ENCODE data around the gene NOS1AP. TPM values are rescaled to one million over a fixed set of nuclear protein-coding genes. Genes with fewer than 3 reads are reported as not detected.

NOS1AP gene
- total RNA-seq, 2 donors from 2014 or later = 1.8 to 2.8 TPM

DNA sequence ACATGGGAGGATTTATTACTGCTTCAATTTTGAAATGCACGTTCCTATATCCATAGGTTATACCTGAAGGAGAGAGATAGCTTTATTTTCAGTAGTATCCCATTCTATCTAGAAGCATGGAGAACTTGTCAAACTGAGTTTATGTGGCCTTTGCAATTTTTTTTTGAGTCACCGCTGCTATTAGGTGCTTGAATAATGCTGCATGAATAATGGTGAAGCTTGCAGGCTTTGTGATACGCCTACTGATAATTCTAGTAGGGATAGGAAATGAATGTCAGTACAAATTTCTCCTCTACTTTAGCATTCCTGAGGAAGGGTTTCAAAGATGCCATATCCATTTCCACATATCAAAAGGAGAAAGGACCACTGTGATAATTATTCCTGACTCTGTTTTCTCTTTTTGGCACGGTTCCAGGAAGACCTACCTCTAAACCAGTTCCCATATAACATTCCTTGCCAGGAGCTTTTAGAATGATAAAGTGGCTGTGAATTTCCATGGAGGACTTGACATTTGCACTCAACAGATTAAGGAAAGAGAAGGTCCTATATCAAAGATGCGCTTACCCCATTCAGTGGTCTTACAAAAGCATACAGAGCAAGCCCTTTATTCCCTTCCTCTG lies 223.7 kb downstream of the NOS1AP start:
- DNase-seq (no peak), ATAC-seq (no peak)
- intact Hi-C loops (cut with DNase I) = no loop called here

- intact Hi-C loops (cut with DNase I) = no loop called here
- DNase-seq (no peak), ATAC-seq (no peak)
These were observed 224.5 kb downstream of the NOS1AP start for GRCh38 chr1:162294015-162294414.

- intact Hi-C loops (cut with DNase I) = no loop called here
- no peak for ATAC-seq
- DNase-seq = no peak
These were observed 227.7 kb downstream of the NOS1AP start for GRCh38 chr1:162297208-162297607.

DNA sequence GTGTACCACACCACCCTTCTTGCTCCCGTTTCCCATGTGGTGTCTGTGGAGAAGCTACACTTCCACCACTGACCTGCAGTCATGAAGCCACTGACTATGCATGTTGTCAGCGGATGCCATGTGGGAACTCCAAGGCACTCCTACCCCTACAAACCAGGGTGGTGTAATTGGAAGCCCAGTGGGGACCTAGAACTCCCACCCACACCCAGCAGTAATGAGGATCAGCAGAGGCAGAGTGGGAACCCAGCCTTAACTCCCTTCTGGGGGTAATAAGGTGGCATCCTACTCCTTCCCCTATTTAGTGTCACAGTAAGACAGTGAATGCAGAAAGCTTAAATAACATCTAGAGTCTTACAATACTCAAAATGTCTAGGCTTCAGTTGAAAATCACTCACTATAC lies 228.8 kb downstream of the NOS1AP start:
- intact Hi-C loops (cut with DNase I) = no loop called here
- ATAC-seq = no peak
- no peak for DNase-seq

DNA sequence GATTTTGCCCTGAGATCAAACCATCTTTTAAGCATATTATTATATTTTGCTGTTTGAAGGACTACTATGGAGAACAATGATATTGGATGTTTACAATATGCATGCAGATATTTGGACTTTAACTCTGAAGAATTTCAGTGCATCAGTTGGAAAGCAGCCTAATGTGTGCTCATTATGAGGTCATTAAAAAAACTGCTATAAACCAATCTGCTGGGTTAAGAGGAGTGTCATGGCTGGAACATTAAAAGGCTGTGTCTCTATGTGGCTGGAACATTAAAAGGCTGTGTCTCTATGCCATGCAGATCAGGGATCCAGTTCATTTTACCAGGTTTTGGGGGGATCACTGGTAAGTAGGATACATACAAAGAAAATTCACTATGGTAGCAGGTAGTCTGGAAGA lies 229.5 kb downstream of the NOS1AP start:
- intact Hi-C loops (cut with DNase I) = no loop called here
- ATAC-seq (no peak), DNase-seq (no peak)

- DNase-seq (no peak), ATAC-seq (no peak)
- intact Hi-C loops (cut with DNase I) = no loop called here
These were observed 230.8 kb downstream of the NOS1AP start for GRCh38 chr1:162300057-162300917.

DNA sequence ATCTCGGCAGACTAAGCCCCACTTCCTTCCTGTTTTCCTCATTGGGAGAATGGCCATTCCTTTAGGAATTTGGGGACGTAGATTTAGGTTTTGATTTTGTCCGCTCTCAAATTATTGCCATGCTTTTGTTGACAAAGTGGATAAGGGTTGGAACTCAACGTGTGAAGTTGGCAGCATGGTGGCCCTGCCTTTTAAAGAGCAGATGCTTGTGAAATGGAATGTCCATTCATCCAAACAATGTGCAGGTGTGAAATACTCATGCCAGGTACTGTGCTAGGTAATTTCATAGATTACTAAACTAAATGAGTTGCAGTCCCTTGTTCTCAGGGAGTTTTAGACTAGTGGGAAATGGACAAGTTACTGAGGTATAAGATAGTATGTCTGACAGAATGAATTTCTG lies 232.2 kb downstream of the NOS1AP start:
- no peak for ATAC-seq
- no peak for DNase-seq
- intact Hi-C loops (cut with DNase I) = no loop called here

- DNase-seq = no peak
- no peak for ATAC-seq
- intact Hi-C loops (cut with DNase I) = no loop called here
These were observed 233.0 kb downstream of the NOS1AP start for GRCh38 chr1:162302306-162303003.

GRCh38 chr1:162303004-162303344 lies 233.5 kb downstream of the NOS1AP start:
- DNase-seq (no peak), ATAC-seq (no peak)
- intact Hi-C loops (cut with DNase I) = no loop called here

- intact Hi-C loops (cut with DNase I) = no loop called here
- ATAC-seq = no peak
- DNase-seq = no peak
These were observed 235.2 kb downstream of the NOS1AP start for GRCh38 chr1:162304736-162305135.

DNA sequence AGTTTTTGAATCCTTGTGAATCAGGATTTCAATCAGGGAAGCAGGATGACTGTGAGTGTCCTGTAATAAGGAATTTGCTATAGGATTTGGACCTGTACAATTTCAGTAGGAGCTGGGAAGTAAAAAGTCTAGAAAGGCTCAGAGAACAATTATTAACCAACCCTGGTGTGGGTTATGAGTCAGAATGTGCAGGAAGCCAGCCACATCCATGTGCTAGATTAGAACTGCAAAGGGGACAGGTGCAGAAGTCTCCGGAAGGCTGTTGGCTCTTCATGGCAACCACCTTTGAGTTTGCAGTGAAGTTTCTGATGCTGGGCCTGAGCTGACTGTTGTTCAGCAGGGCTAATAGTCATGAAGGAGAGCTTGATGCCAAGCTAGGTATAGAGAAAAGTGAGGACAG lies 236.5 kb downstream of the NOS1AP start:
- no peak for ATAC-seq
- intact Hi-C loops (cut with DNase I) = no loop called here
- no peak for DNase-seq

GRCh38 chr1:162310337-162310736 lies 240.8 kb downstream of the NOS1AP start:
- ATAC-seq = no peak
- intact Hi-C loops (cut with DNase I) = no loop called here
- DNase-seq = no peak

- no peak for ATAC-seq
- intact Hi-C loops (cut with DNase I) = no loop called here
- DNase-seq = no peak
These were observed 244.7 kb downstream of the NOS1AP start for GRCh38 chr1:162314206-162314605.

GRCh38 chr1:162315673-162316072 lies 246.2 kb downstream of the NOS1AP start:
- ATAC-seq = no peak
- DNase-seq = no peak
- intact Hi-C loops (cut with DNase I) = no loop called here

DNA sequence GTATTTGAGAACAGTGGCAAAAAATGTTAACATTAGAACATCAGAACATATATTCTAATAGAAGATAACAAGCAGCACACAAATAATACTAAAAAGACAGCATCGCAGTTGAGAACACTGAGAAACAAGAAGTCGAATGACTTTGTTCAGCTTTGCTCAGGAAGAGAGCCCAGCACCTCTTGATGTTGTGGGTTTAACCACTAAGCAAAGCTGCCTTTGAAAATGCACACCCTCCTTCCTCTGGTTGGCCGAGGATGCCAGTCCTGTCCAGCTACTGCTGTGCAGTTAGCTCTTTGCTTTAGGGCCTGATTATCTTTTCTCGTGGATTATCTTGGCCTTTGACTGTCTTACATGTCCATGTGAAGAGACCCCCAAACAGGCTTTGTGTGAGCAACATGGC lies 246.7 kb downstream of the NOS1AP start:
- intact Hi-C loops (cut with DNase I) = no loop called here
- no peak for DNase-seq
- no peak for ATAC-seq

DNA sequence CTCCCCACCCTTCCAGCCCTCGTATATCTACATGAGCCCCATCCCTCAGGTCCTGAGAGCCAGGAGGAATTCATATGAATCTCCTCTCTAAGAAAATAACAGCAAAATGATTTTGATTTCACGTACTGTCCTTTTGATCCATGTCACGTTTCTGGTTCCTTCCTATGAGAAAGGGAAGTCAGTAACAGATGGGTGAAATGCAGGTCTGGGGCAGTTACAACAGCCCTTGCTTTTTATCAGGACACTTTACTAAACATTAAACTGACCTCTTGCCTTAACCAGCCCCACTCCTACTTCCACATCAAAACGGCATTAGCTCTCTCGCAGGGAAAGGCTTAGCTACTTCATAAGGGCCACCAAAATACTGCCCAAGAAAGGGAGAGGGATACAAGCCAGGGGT lies 248.1 kb downstream of the NOS1AP start:
- DNase-seq (no peak), ATAC-seq (no peak)
- intact Hi-C loops (cut with DNase I) = no loop called here

DNA sequence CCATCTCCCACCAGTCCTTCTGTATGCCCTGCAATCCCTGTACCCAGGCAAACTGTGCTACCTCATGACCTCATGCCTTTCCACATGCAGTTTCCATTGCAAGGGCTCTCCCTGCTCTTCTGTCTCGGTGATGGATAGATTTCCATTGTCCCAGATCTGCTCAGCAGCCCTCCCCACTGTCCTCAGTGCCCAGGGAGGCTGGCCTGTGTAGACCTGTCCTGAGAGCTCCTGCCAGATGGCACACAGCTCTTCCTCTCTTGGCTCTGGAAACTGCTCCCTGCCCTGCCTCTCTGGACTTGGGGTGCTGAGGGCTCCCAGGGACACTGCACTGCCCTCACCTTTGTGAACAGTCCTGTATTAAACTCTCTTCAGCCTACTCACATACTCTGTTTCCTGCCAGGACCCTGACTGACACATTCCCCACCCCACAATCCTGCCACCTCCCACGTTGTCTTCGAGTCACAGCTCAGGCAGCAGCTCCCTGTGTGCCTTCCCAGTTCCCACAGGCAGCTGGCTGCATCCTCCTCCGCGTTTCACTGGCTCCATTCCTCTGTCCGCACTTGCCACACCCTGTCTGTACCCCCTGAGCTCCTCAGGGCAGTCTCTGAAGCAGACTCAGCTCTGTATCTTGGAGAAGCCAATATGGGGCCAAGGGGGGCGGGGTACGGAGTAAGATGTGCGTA lies 250.1 kb downstream of the NOS1AP start:
- no peak for DNase-seq
- ATAC-seq = peak in 1 of 2 donors; percentile 53
- intact Hi-C loops (cut with DNase I) = no loop called here

- ATAC-seq = no peak
- intact Hi-C loops (cut with DNase I) = no loop called here
- no peak for DNase-seq
These were observed 252.4 kb downstream of the NOS1AP start for GRCh38 chr1:162321809-162322422.

- intact Hi-C loops (cut with DNase I) = no loop called here
- ATAC-seq (no peak), DNase-seq (no peak)
These were observed 253.5 kb downstream of the NOS1AP start for GRCh38 chr1:162323023-162323422.

DNA sequence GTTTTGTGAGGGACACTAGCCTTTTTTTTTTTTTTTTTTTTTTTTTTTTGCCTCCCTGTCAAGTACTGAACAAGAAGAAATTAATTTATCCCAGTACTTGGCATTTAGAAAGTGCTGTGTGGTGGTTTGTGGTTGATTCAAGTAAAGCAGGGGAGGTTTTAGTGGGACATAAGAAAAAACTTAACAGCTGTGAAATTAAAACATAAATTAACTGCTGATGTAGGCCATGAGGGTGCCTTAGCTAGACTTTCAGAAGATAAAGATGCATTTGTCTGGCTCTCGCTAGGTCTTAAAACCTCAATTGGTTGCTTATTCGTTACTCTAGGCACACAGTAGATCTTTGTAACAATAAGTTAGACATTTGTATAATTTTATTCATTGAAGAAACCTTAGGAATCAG lies 254.9 kb downstream of the NOS1AP start:
- DNase-seq (no peak), ATAC-seq (no peak)
- intact Hi-C loops (cut with DNase I) = no loop called here
